Heart right ventricle (tissue), 16 donors: ENCODE results near the gene FARP2. TPM values are rescaled to one million over a fixed set of nuclear protein-coding genes. Genes with fewer than 3 reads are reported as not detected.
"Not testable (repeated sequence)": the region's sequence is repeated elsewhere in the genome, so short reads cannot be mapped to it uniquely, and the experiment has no call there.

Experiments used
- ATAC-seq, 8 donors: fragments of 200-7000 bp; cut with Tn5 transposase; one replicate each; pipeline ENCODE4 v1.9.1; 2020; ENCODE audit warnings: mild to moderate bottlenecking in 8 of 8, moderate library complexity in 8 of 8, moderate number of reproducible peaks in 1 of 8
- DNase-seq, 2 donors: peaks; one replicate each; pipeline ENCODE4 v3.0.0-alpha.2; 2020
- H3K27ac ChIP-seq, 10 donors: fragments of 200-600 bp; sonication (generic) in 2 of 10; one replicate each; pipeline versions ENCODE4 v1.5.0 to v1.8.0; 2020 to 2022; ENCODE audit warnings: mild to moderate bottlenecking in 3 of 10
- H3K27me3 ChIP-seq, 7 donors: fragments of 200-600 bp; one replicate each; pipeline ENCODE4 v1.8.0; 2021 to 2022; ENCODE audit warnings: mild to moderate bottlenecking in 2 of 7
- H3K36me3 ChIP-seq, 9 donors: fragments of 200-600 bp; sonication (generic) in 1 of 9; one replicate each; pipeline versions ENCODE4 v1.5.0 to v1.8.0; 2020 to 2022; ENCODE audit warnings: mild to moderate bottlenecking in 2 of 9
- H3K4me1 ChIP-seq, 9 donors: fragments of 200-600 bp; sonication (generic) in 1 of 9; one replicate each; pipeline versions ENCODE4 v1.5.0 to v1.8.0; 2020 to 2022; ENCODE audit warnings: mild to moderate bottlenecking in 4 of 9
- H3K4me3 ChIP-seq, 10 donors: fragments of 200-600 bp; sonication (generic) in 2 of 10; one replicate each; pipeline versions ENCODE4 v1.5.0 to v1.8.0; 2020 to 2022; ENCODE audit warnings: mild to moderate bottlenecking in 7 of 10, moderate library complexity in 2 of 10
- H3K9me3 ChIP-seq, 11 donors: fragments of 200-600 bp in 10 of 11; sonication (generic) in 2 of 11; one replicate each; pipeline versions ENCODE4 v1.5.0 to v1.8.0; 2013 to 2022; ENCODE audit warnings: mild to moderate bottlenecking in 2 of 11, control low read depth in 1 of 11, moderate library complexity in 1 of 11
- CTCF ChIP-seq, 9 donors: fragments of 200-600 bp; sonication (generic) in 2 of 9; IDR thresholded peaks; one replicate each; pipeline versions ENCODE4 v1.5.0 to v1.8.0; 2021 to 2022; ENCODE audit warnings: antibody characterized with exemption in 9 of 9, mild to moderate bottlenecking in 5 of 9, moderate library complexity in 1 of 9
- WGBS, 2 donors: extraction: QIAGEN DNeasy Blood & Tissue Kit; methylation state at CpG; one replicate each; pipeline ENCODE4 v1.1.7; 2013; ENCODE audit warnings: inconsistent platforms in 1 of 2; 5-methylcytosine and 5-hydroxymethylcytosine counted together
- intact Hi-C, 10 donors: fragments of 100-400 bp; cut with DNase I; formaldehyde crosslinking; loops; one replicate each; pipeline versions ENCODE4 v1.11.1 to v1.14.2; 2022
- polyA plus RNA-seq, 2 donors: library from polyadenylated mRNA; stranded (reverse); fragments of 200-250 nt; gene quantifications; one replicate each; pipeline ENCODE4 v1.2.3, GENCODE V29; 2013
- total RNA-seq, 10 donors: library from RNA; stranded (reverse); fragmentation: NEBNext Ultra II Directional in 3 of 10; extraction: Animal tissue kit (Norgen Biotek cat#: 25700) in 3 of 10; gene quantifications; one replicate each; pipeline versions ENCODE4 v1.2.1 to v1.2.4, GENCODE V29; 2021 to 2023
- donor health status: Arrhythmogenic right ventricular cardiomyopathy.
- donor health status: ischemic (EF 13 %, LVEDD 7.1; RV severe dilation, severe dysfunction).
- donor health status: healthy with polysubstance abuse.
- donor health status: DM: no; HTN: yes; CAD: no.
- donor health status: DM: no; HTN: no; CAD: no.
- donor health status: ischemic (EF 25% LVEDD 6.9; RV normal size, moderate dysfunction).
- donor health status: ischemic (EF 25% LVEDD 5.7; RV mildly dilated, moderate dysfunction).
- donor health status: healthy.
- donor health status: DM: yes; HTN: yes; CAD: no.
- donor health status: Ischemic cardiomyopathy.
- donor health status: ischemic (EF 35%, LVEDD 5.7; RV mildly dilated, moderate dysfunction).
- donor health status: nonischemic (EF 11% LVEDD 7.7; RV severe dilation, severe dysfunction).
- donor health status: DM: yes; HTN: yes; CAD: no.
- donor health status: PGD.
- donor health status: ischemic (EF 29% LVEDD 5.4; RV normal size, mild dysfunction).
- donor health status: nonischemic (EF 23%, LVEDD 6.1; RV moderate dilation, normal function).

Gene FARP2
- total and polyA plus RNA-seq, 12 donors: 7.1 to 23.6 (median 19.3) TPM

- ATAC-seq (no peak), DNase-seq (no peak)
- intact Hi-C loops: no loop called here
- Histone ChIP-seq H3K9me3 (no peaks in the 10 kb centered on the region), H3K27me3 (peaks cover 0 to 20% (median 9%) of the 10 kb centered on the region in 7 donors), H3K4me3 (no peak overlapping the region), H3K27ac (no peak overlapping the region), H3K36me3 (no peaks in the 10 kb centered on the region), H3K4me1 (no peaks in the 10 kb centered on the region)
- 90 to 95% methylated on average over 6 of the region's 6 CpGs for WGBS, 2 donors
- TF ChIP-seq CTCF (IDR thresholded peaks at IDR 0.05): no peak
These were observed 161.2 kb downstream of the FARP2 start for GRCh38 chr2:241517297-241517696.

- Histone ChIP-seq H3K36me3 (no peaks in the 10 kb centered on the region), H3K4me3 (no peak overlapping the region), H3K4me1 (no peaks in the 10 kb centered on the region), H3K27ac (no peak overlapping the region), H3K27me3 (peaks cover 0 to 20% (median 9%) of the 10 kb centered on the region in 7 donors), H3K9me3 (no peaks in the 10 kb centered on the region)
- WGBS, 2 donors: 78 to 86% methylated on average over 11 of the region's 11 CpGs
- DNase-seq (no peak), ATAC-seq (no peak)
- intact Hi-C loops: no loop called here
- TF ChIP-seq CTCF (IDR thresholded peaks at IDR 0.05): no peak
These were observed 163.6 kb downstream of the FARP2 start for GRCh38 chr2:241519669-241520068.

- H3K4me1 ChIP-seq: no peaks in the 10 kb centered on the region
- TF ChIP-seq CTCF (IDR thresholded peaks at IDR 0.05): no peak
- no peak overlapping the region for H3K27ac ChIP-seq
- peaks cover 0 to 5% (median 0%) of the 10 kb centered on the region in 11 donors for H3K9me3 ChIP-seq
- peaks cover 0 to 20% (median 9%) of the 10 kb centered on the region in 7 donors for H3K27me3 ChIP-seq
- 79 to 88% methylated on average over 5 of the region's 5 CpGs for WGBS, 2 donors
- H3K36me3 ChIP-seq: no peaks in the 10 kb centered on the region
- no peak for DNase-seq
- intact Hi-C loops: no loop called here
- ATAC-seq: no peak
- no peak overlapping the region for H3K4me3 ChIP-seq
These were observed 166.4 kb downstream of the FARP2 start for GRCh38 chr2:241522477-241522876.

GRCh38 chr2:241525818-241526780 lies 170.0 kb downstream of the FARP2 start:
- 93% methylated on average over 31 of the region's 31 CpGs for WGBS, 2 donors
- H3K4me3 ChIP-seq, H3K9me3 ChIP-seq, H3K27ac ChIP-seq, DNase-seq, H3K4me1 ChIP-seq, intact Hi-C loops, H3K36me3 ChIP-seq, ATAC-seq: not testable (repeated sequence)
- peaks cover 0 to 13% (median 4%) of the 10 kb centered on the region in 7 donors for H3K27me3 ChIP-seq

GRCh38 chr2:241530571-241530970 lies 174.5 kb downstream of the FARP2 start:
- Histone ChIP-seq H3K36me3 (no peaks in the 10 kb centered on the region), H3K4me1 (no peaks in the 10 kb centered on the region), H3K27me3 (no peaks in the 10 kb centered on the region), H3K9me3 (peaks cover 0 to 4% (median 0%) of the 10 kb centered on the region in 11 donors), H3K4me3 (no peak overlapping the region), H3K27ac (no peak overlapping the region)
- no peak for TF ChIP-seq CTCF (IDR thresholded peaks at IDR 0.05)
- WGBS, 2 donors: 69 to 74% methylated on average over 8 of the region's 8 CpGs
- intact Hi-C loops: no loop called here
- ATAC-seq (no peak), DNase-seq (no peak)
